SH-SY5Y (cell line): Measurements from ENCODE around the gene IGF2BP3.

Experiments used
- GATA2 ChIP-seq: IDR thresholded peaks from 2 replicates; pipeline ENCODE4 v1.6.1; 2011; ENCODE audit warnings: mild to moderate bottlenecking, low read depth, low read length
- GATA3 ChIP-seq: IDR thresholded peaks from 2 replicates; pipeline ENCODE4 v1.6.1; 2011; ENCODE audit warnings: low read depth, mild to moderate bottlenecking, low read length, moderate library complexity

DNA sequence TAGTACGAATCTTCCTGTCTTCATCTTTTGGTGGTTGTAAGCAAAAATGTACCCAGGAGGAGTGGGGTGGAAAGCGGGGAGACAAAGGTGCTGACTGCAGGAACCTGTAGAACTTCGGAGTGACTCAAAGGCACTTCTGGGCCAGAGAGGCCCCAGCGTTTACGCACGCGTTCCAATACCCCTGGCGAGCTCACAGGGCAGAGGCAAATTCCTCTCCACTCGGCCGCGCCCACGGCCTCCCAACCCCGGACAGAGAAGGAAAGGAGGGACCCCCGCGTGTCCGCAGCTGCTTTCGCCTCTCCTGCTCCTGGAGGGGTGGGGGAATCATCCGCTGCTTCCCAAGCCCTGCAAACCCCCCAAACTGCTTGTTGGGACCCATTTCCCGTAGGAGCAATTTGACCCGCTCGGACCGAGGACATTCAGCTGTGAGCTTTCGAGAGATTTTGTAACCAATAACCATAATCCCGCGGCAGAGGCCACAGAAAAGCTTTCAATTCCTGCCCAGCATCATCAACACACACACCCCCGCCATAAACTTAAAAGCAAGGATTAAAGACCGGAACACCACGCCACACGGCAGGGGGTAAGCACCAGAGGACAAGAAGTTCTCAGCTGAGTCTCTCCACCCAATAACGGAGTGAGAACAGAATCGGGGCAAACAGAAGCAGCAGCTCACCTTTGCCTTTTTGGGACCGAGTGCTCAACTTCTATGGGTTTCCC is 2.3 kb downstream of the IGF2BP3 start:
- TF ChIP-seq GATA3 = no peak
- no peak for TF ChIP-seq GATA2
